ENCODE results near the gene PTGER3.
"Not testable (repeated sequence)": the region's sequence is repeated elsewhere in the genome, so short reads cannot be mapped to it uniquely, and the experiment has no call there.

The PTGER3 gene

GRCh38 chr1:70987497-70987896 is 60.1 kb downstream of the PTGER3 start:
- DNase-seq (ENCODE audit: low read depth in 1 of 2, low spot score in 1 of 2), result no peak
- no peak for TF ChIP-seq JUND (IDR thresholded peaks at IDR 0.05; ENCODE audit: low read depth)
- in situ Hi-C loops (cut with HindIII; ENCODE audit: low pct_unique_long_range_greater_than_20kb, low sequenced_read_pairs), result no loop called here

- in situ Hi-C loops (cut with HindIII; ENCODE audit: low pct_unique_long_range_greater_than_20kb, low sequenced_read_pairs); DNase-seq (ENCODE audit: low read depth in 1 of 2, low spot score in 1 of 2): not testable (repeated sequence)
These were observed 61.8 kb downstream of the PTGER3 start for GRCh38 chr1:70985776-70986225.

- in situ Hi-C loops (cut with HindIII; ENCODE audit: low pct_unique_long_range_greater_than_20kb, low sequenced_read_pairs), result not testable (repeated sequence)
- DNase-seq (ENCODE audit: low read depth in 1 of 2, low spot score in 1 of 2), result peak in 1 of 2 experiments; percentile 25
These were observed 62.3 kb downstream of the PTGER3 start for GRCh38 chr1:70985278-70985677.

GRCh38 chr1:70980361-70980760 is 67.3 kb downstream of the PTGER3 start:
- DNase-seq (ENCODE audit: low read depth in 1 of 2, low spot score in 1 of 2), result no peak
- in situ Hi-C loops (cut with HindIII; ENCODE audit: low pct_unique_long_range_greater_than_20kb, low sequenced_read_pairs), result no loop called here
- TF ChIP-seq JUND (IDR thresholded peaks at IDR 0.05; ENCODE audit: low read depth), result no peak

- no peak for DNase-seq (ENCODE audit: low read depth in 1 of 2, low spot score in 1 of 2)
- in situ Hi-C loops (cut with HindIII; ENCODE audit: low pct_unique_long_range_greater_than_20kb, low sequenced_read_pairs), result no loop called here
These were observed 67.7 kb downstream of the PTGER3 start for GRCh38 chr1:70979881-70980280.

GRCh38 chr1:70979313-70979712 is 68.3 kb downstream of the PTGER3 start:
- no peak for TF ChIP-seq JUND (IDR thresholded peaks at IDR 0.05; ENCODE audit: low read depth)
- in situ Hi-C loops (cut with HindIII; ENCODE audit: low pct_unique_long_range_greater_than_20kb, low sequenced_read_pairs), result no loop called here
- DNase-seq (ENCODE audit: low read depth in 1 of 2, low spot score in 1 of 2), result no peak

More at GRCh38 chr1:70979881-70980280, 67.7 kb downstream of the PTGER3 start:
- no peak for TF ChIP-seq JUND (IDR thresholded peaks at IDR 0.05; ENCODE audit: low read depth)

- TF ChIP-seq JUND (IDR thresholded peaks at IDR 0.05; ENCODE audit: low read depth), result no peak
These were observed 69.0 kb downstream of the PTGER3 start for GRCh38 chr1:70978623-70979022.

GRCh38 chr1:70977575-70977974 is 70.0 kb downstream of the PTGER3 start:
- in situ Hi-C loops (cut with HindIII; ENCODE audit: low pct_unique_long_range_greater_than_20kb, low sequenced_read_pairs), result no loop called here
- no peak for TF ChIP-seq JUND (IDR thresholded peaks at IDR 0.05; ENCODE audit: low read depth)
- no peak for DNase-seq (ENCODE audit: low read depth in 1 of 2, low spot score in 1 of 2)

More at GRCh38 chr1:70978623-70979022, 69.0 kb downstream of the PTGER3 start:
- no peak for DNase-seq (ENCODE audit: low read depth in 1 of 2, low spot score in 1 of 2)
- in situ Hi-C loops (cut with HindIII; ENCODE audit: low pct_unique_long_range_greater_than_20kb, low sequenced_read_pairs), result no loop called here

GRCh38 chr1:70977041-70977440 is 70.6 kb downstream of the PTGER3 start:
- in situ Hi-C loops (cut with HindIII; ENCODE audit: low pct_unique_long_range_greater_than_20kb, low sequenced_read_pairs), result no loop called here
- no peak for DNase-seq (ENCODE audit: low read depth in 1 of 2, low spot score in 1 of 2)
- no peak for TF ChIP-seq JUND (IDR thresholded peaks at IDR 0.05; ENCODE audit: low read depth)

GRCh38 chr1:70973754-70974153 is 73.9 kb downstream of the PTGER3 start:
- TF ChIP-seq JUND (IDR thresholded peaks at IDR 0.05; ENCODE audit: low read depth), result no peak
- in situ Hi-C loops (cut with HindIII; ENCODE audit: low pct_unique_long_range_greater_than_20kb, low sequenced_read_pairs), result no loop called here
- no peak for DNase-seq (ENCODE audit: low read depth in 1 of 2, low spot score in 1 of 2)

- TF ChIP-seq JUND (IDR thresholded peaks at IDR 0.05; ENCODE audit: low read depth), result no peak
- DNase-seq (ENCODE audit: low read depth in 1 of 2, low spot score in 1 of 2), result no peak
- in situ Hi-C loops (cut with HindIII; ENCODE audit: low pct_unique_long_range_greater_than_20kb, low sequenced_read_pairs), result no loop called here
These were observed 77.2 kb downstream of the PTGER3 start for GRCh38 chr1:70970407-70970806.

GRCh38 chr1:70966018-70966638 is 81.5 kb downstream of the PTGER3 start:
- in situ Hi-C loops (cut with HindIII; ENCODE audit: low pct_unique_long_range_greater_than_20kb, low sequenced_read_pairs), result no loop called here
- DNase-seq (ENCODE audit: low read depth in 1 of 2, low spot score in 1 of 2), result peak in 1 of 2 experiments; percentile 40
- TF ChIP-seq JUND (IDR thresholded peaks at IDR 0.05; ENCODE audit: low read depth), result no peak

GRCh38 chr1:70963374-70963773 is 84.2 kb downstream of the PTGER3 start:
- in situ Hi-C loops (cut with HindIII; ENCODE audit: low pct_unique_long_range_greater_than_20kb, low sequenced_read_pairs), result no loop called here

More at GRCh38 chr1:70963374-70963773, 84.2 kb downstream of the PTGER3 start:
- no peak for TF ChIP-seq JUND (IDR thresholded peaks at IDR 0.05; ENCODE audit: low read depth)
- peak in 1 of 2 experiments; percentile 23 for DNase-seq (ENCODE audit: low read depth in 1 of 2, low spot score in 1 of 2)
